Mesothelial cell of epicardium (in vitro differentiated cells): ENCODE data around the gene RPL23. TPM values are rescaled to one million over a fixed set of nuclear protein-coding genes. Genes with fewer than 3 reads are reported as not detected.

Experiments used
- DNase-seq, 2 experiments: peaks; one replicate each; pipeline ENCODE4 v3.0.0; 2021; ENCODE audit warnings: low spot score in 2 of 2; ENCODE audit not compliant: unreplicated experiment in 2 of 2
- H3K27ac Mint-ChIP-seq: 2 replicates; pipeline ENCODE4 v1.8.0; 2021; ENCODE audit warnings: mixed read lengths
- H3K27me3 Mint-ChIP-seq: 2 replicates; pipeline ENCODE4 v1.8.0; 2021; ENCODE audit warnings: low read depth, mixed read lengths
- H3K36me3 Mint-ChIP-seq: 2 replicates; pipeline ENCODE4 v1.8.0; 2021; ENCODE audit warnings: mixed read lengths
- H3K4me1 Mint-ChIP-seq: 2 replicates; pipeline ENCODE4 v1.8.0; 2021; ENCODE audit warnings: mixed read lengths
- H3K4me3 Mint-ChIP-seq: 2 replicates; pipeline ENCODE4 v1.8.0; 2021; ENCODE audit warnings: mild to moderate bottlenecking, moderate library complexity, mixed read lengths
- H3K9me3 Mint-ChIP-seq: 2 replicates; pipeline ENCODE4 v1.8.0; 2021; ENCODE audit warnings: mixed read lengths
- CTCF ChIP-seq: fragments of 200-600 bp; sonication (generic); IDR thresholded peaks from one replicate; pipeline ENCODE4 v1.5.0; 2021; ENCODE audit warnings: antibody characterized with exemption; ENCODE audit not compliant: unreplicated experiment
- total RNA-seq: library from RNA; stranded (reverse); gene quantifications from 3 replicates; pipeline ENCODE4 v1.2.1, GENCODE V29; 2021

The RPL23 gene
- 1,597 to 1,708 TPM (median 1,659 TPM) in 3 replicates for total RNA-seq

DNA sequence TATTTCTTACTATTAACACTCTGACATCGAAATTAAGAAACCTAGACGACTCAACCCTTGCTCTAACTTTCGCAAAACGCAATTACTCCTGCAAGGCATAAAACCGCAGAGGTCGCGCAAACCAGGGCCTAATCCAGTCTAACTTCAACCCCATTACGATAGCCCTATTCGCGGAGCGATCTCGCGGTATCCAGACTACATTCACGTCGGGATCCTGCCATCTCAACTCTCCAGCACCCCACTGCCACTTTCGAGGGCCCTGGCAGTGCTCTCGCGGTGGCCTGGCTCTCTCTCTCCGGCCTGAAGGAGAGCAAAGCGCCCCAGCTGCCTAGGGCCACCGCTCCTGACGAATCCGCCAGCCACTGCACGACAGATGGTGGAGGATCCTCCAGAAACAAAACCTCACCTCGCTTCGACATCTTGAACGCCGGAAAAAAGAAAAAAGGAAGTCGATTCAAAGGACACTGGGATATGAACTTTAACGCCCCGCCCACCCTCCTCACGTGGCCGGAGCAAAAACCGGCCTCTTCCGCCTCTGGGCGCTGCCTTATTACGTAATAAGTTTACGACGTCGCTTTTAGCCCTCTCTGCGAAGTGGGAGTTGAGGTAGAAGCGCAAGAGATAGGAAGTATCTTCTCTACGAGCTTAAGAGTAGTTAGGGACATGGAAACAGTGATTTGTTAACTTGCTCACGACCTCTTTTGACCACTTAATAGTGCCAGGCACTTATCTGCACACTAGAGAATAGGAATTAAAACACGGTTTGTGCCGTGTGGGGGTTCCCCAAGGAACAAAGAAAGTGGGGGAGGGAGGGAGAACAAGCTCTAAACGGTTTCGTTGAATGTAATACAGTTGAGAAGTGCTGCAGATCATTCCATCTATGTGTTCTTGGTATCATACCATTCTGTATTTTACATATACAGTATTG, at the start of gene RPL23:
TSS of gene RPL23 (minus strand) at position 430 of the 928 bp plus-strand sequence. CDS start at position 419, 11 bp downstream.
- Mint-ChIP-seq H3K4me3 (peak within 1 kb of the TSS; percentile 100), H3K4me1 (peaks cover 34% of the 10 kb centered on the region), H3K27ac (peak within 1 kb of the TSS; percentile 100), H3K36me3 (peaks cover 32% of the 10 kb centered on the region), H3K27me3 (no peaks in the 10 kb centered on the region), H3K9me3 (no peaks in the 10 kb centered on the region)
- DNase-seq, result peak; percentile 87 to 91
- no peak for TF ChIP-seq CTCF

- Mint-ChIP-seq H3K36me3 (peaks cover 34% of the 10 kb centered on the region), H3K4me1 (peaks cover 8% of the 10 kb centered on the region), H3K9me3 (no peaks in the 10 kb centered on the region), H3K27me3 (no peaks in the 10 kb centered on the region), H3K4me3 (no peak overlapping the region), H3K27ac (peak overlapping the region; percentile 69)
- no peak for TF ChIP-seq CTCF
- no peak for DNase-seq
Observed at GRCh38 chr17:38900978-38901656, 47.6 kb upstream of the RPL23 start.

GRCh38 chr17:38899421-38899820, 45.9 kb upstream of the RPL23 start:
- Mint-ChIP-seq H3K4me3 (no peak overlapping the region), H3K27ac (no peak overlapping the region), H3K27me3 (no peaks in the 10 kb centered on the region), H3K4me1 (peaks cover 8% of the 10 kb centered on the region), H3K36me3 (peaks cover 29% of the 10 kb centered on the region), H3K9me3 (no peaks in the 10 kb centered on the region)
- no peak for DNase-seq
- no peak for TF ChIP-seq CTCF

GRCh38 chr17:38898812-38899348, 45.4 kb upstream of the RPL23 start:
- no peak for TF ChIP-seq CTCF
- no peaks in the 10 kb centered on the region for H3K27me3 Mint-ChIP-seq
- peaks cover 29% of the 10 kb centered on the region for H3K36me3 Mint-ChIP-seq
- H3K9me3 Mint-ChIP-seq, result no peaks in the 10 kb centered on the region
- H3K4me3 Mint-ChIP-seq, result no peak overlapping the region
- no peak for DNase-seq
- H3K27ac Mint-ChIP-seq, result no peak overlapping the region
- H3K4me1 Mint-ChIP-seq, result peaks cover 8% of the 10 kb centered on the region

- TF ChIP-seq CTCF, result no peak
- peaks cover 26% of the 10 kb centered on the region for H3K36me3 Mint-ChIP-seq
- no peak overlapping the region for H3K4me3 Mint-ChIP-seq
- H3K4me1 Mint-ChIP-seq, result peaks cover 8% of the 10 kb centered on the region
- H3K9me3 Mint-ChIP-seq, result no peaks in the 10 kb centered on the region
- H3K27ac Mint-ChIP-seq, result no peak overlapping the region
- H3K27me3 Mint-ChIP-seq, result no peaks in the 10 kb centered on the region
- DNase-seq, result no peak
Observed at GRCh38 chr17:38898291-38898679, 44.8 kb upstream of the RPL23 start.
